H1 (cell line): Measurements from ENCODE around the gene POLA1. TPM values are rescaled to one million over a fixed set of nuclear protein-coding genes. Genes with fewer than 3 reads are reported as not detected.
A peak's percentile ranks its signal among the peaks of the same experiment; 100 is the strongest.

Source experiments
- CTCF ChIA-PET: fragments of 300-600 bp; sonication (Branson Sonifier 250); formaldehyde crosslinking; loops from one replicate; lab custom pipeline; 2021; ENCODE audit not compliant: partially characterized antibody; lab: Charles Lee
- POLR2A ChIA-PET: fragments of 300-600 bp; sonication (Branson Sonifier 250); formaldehyde crosslinking; loops from one replicate; lab custom pipeline; 2021; ENCODE audit warnings: inconsistent platforms; ENCODE audit not compliant: partially characterized antibody; lab: Charles Lee
- DNase-seq, 2 experiments: peaks; one replicate each; pipeline versions ENCODE4 v3.0.0 to v3.0.0-alpha.2; 2010 to 2022; ENCODE audit warnings: low spot score in 2 of 2, low read depth in 1 of 2, mixed read lengths in 1 of 2
- FAIRE-seq: peaks from 2 replicates; lab custom pipeline; 2011; peaks lifted over from hg19 to GRCh38; lab: Jason Lieb, UNC
- H2AFZ ChIP-seq: 2 replicates; pipeline ENCODE4 v1.8.1; 2012; ENCODE audit warnings: low read length, inconsistent platforms
- H2AK5ac ChIP-seq: 2 replicates; pipeline ENCODE4 v1.6.1; 2013; ENCODE audit warnings: low read depth, low read length
- H2BK120ac ChIP-seq: replicated peaks from 2 replicates; pipeline ENCODE3; 2013; ENCODE audit warnings: low read depth, low read length, inconsistent platforms
- H2BK12ac ChIP-seq: 2 replicates; pipeline ENCODE4 v1.6.1; 2013; ENCODE audit warnings: low read depth, low read length
- H2BK15ac ChIP-seq: 2 replicates; pipeline ENCODE4 v1.6.1; 2013; ENCODE audit warnings: low read length
- H2BK20ac ChIP-seq: 2 replicates; pipeline ENCODE4 v1.6.1; 2013; ENCODE audit warnings: low read length
- H2BK5ac ChIP-seq: 2 replicates; pipeline ENCODE4 v1.6.1; 2013; ENCODE audit warnings: low read depth, low read length
- H3K14ac ChIP-seq: 2 replicates; pipeline ENCODE4 v1.6.1; 2013; ENCODE audit warnings: inconsistent platforms; ENCODE audit not compliant: insufficient read length
- H3K18ac ChIP-seq: 2 replicates; pipeline ENCODE4 v1.6.1; 2013; ENCODE audit warnings: low read length; ENCODE audit errors: extremely low read depth
- H3K23ac ChIP-seq: 2 replicates; pipeline ENCODE4 v1.6.1; 2013; ENCODE audit warnings: inconsistent platforms; ENCODE audit not compliant: insufficient read length
- H3K23me2 ChIP-seq: 2 replicates; pipeline ENCODE4 v1.6.1; 2013; ENCODE audit warnings: low read depth, low read length
- H3K27ac ChIP-seq: 2 replicates; pipeline ENCODE4 v1.6.1; 2011; ENCODE audit warnings: low read depth, low read length, inconsistent platforms
- H3K27me3 ChIP-seq, 4 experiments: replicated peaks in 1 of 4; 1 replicate in 1 of 4; 2 replicates in 3 of 4; pipeline versions ENCODE4 v1.6.1 to v1.8.1; 2011 to 2013; ENCODE audit warnings: low read length in 3 of 4, mild to moderate bottlenecking in 3 of 4, inconsistent platforms in 2 of 4, mixed read lengths in 2 of 4, moderate library complexity in 1 of 4; ENCODE audit not compliant: control insufficient read depth in 3 of 4, insufficient read depth in 3 of 4; ENCODE audit errors: extremely low read depth in 1 of 4
- H3K36me3 ChIP-seq, 4 experiments: 2 replicates each; pipeline versions ENCODE4 v1.6.1 to v1.8.1; 2011 to 2013; ENCODE audit warnings: mild to moderate bottlenecking in 4 of 4, low read length in 3 of 4, moderate library complexity in 2 of 4, control low read depth in 1 of 4, inconsistent platforms in 1 of 4; ENCODE audit not compliant: insufficient read depth in 4 of 4, control insufficient read depth in 2 of 4
- H3K4ac ChIP-seq: replicated peaks from 2 replicates; pipeline ENCODE3; 2013; ENCODE audit warnings: low read length, low read depth, mixed read lengths, inconsistent platforms; ENCODE audit not compliant: insufficient read length
- H3K4me1 ChIP-seq, 4 experiments: replicated peaks in 1 of 4; 1 replicate in 1 of 4; 2 replicates in 3 of 4; pipeline versions ENCODE4 v1.6.1 to v1.8.1; 2011 to 2013; ENCODE audit warnings: low read length in 3 of 4, inconsistent platforms in 2 of 4, mixed read lengths in 1 of 4; ENCODE audit not compliant: insufficient read depth in 4 of 4, control insufficient read depth in 3 of 4
- H3K4me2 ChIP-seq, 2 experiments: 2 replicates each; pipeline versions ENCODE4 v1.6.1 to v1.8.1; 2011 to 2013; ENCODE audit warnings: low read depth in 2 of 2, low read length in 2 of 2, control low read depth in 1 of 2, inconsistent platforms in 1 of 2, mild to moderate bottlenecking in 1 of 2; ENCODE audit not compliant: insufficient read depth in 1 of 2
- H3K4me3 ChIP-seq, 4 experiments: fragments of 200-600, 300-600 bp in 1 of 4; sonication (generic), shearing (Covaris generic), sonication (Bioruptor Twin) in 1 of 4; 2 replicates each; pipeline versions ENCODE4 v1.5.1 to v1.8.1; 2011 to 2016; ENCODE audit warnings: low read length in 4 of 4, low read depth in 3 of 4, control low read depth in 2 of 4, inconsistent platforms in 2 of 4, mild to moderate bottlenecking in 2 of 4, mixed read lengths in 1 of 4, moderate library complexity in 1 of 4; ENCODE audit not compliant: insufficient read depth in 2 of 4; ENCODE audit errors: extremely low read depth in 1 of 4
- H3K56ac ChIP-seq: replicated peaks from 2 replicates; pipeline ENCODE3; 2013; ENCODE audit warnings: low read depth, mild to moderate bottlenecking, mixed read lengths, low read length, inconsistent platforms; ENCODE audit not compliant: insufficient read length
- H3K79me1 ChIP-seq: 2 replicates; pipeline ENCODE4 v1.6.1; 2013; ENCODE audit warnings: low read depth, low read length, control low read depth
- H3K79me2 ChIP-seq, 2 experiments: 2 replicates each; pipeline versions ENCODE4 v1.6.1 to v1.8.1; 2012 to 2013; ENCODE audit warnings: low read length in 2 of 2, mild to moderate bottlenecking in 2 of 2, inconsistent platforms in 1 of 2; ENCODE audit not compliant: insufficient read depth in 2 of 2, control insufficient read depth in 1 of 2
- H3K9ac ChIP-seq, 4 experiments: replicated peaks in 1 of 4; 1 replicate in 1 of 4; 2 replicates in 3 of 4; pipeline versions ENCODE4 v1.6.1 to v1.8.1; 2011 to 2013; ENCODE audit warnings: low read depth in 3 of 4, low read length in 3 of 4, control low read depth in 2 of 4, mild to moderate bottlenecking in 2 of 4, moderate library complexity in 2 of 4, inconsistent platforms in 1 of 4; ENCODE audit errors: extremely low read depth in 1 of 4
- H3K9me3 ChIP-seq, 2 experiments: 2 replicates each; pipeline versions ENCODE4 v1.6.1 to v1.8.1; 2012 to 2013; ENCODE audit warnings: mild to moderate bottlenecking in 2 of 2, moderate library complexity in 2 of 2, control low read depth in 1 of 2, inconsistent platforms in 1 of 2, low read depth in 1 of 2, low read length in 1 of 2, mixed read lengths in 1 of 2; ENCODE audit not compliant: insufficient read depth in 2 of 2
- H4K20me1 ChIP-seq, 2 experiments: replicated peaks in 1 of 2; 2 replicates each; pipeline versions ENCODE3 to v1.8.1; 2011 to 2013; ENCODE audit warnings: inconsistent platforms in 2 of 2, low read length in 2 of 2, mild to moderate bottlenecking in 1 of 2; ENCODE audit not compliant: insufficient read depth in 2 of 2, control insufficient read depth in 1 of 2
- H4K5ac ChIP-seq: 2 replicates; pipeline ENCODE4 v1.6.1; 2013; ENCODE audit warnings: low read length, low read depth, mixed read lengths, inconsistent platforms; ENCODE audit not compliant: insufficient read length
- H4K8ac ChIP-seq: 2 replicates; pipeline ENCODE4 v1.8.0; 2013; ENCODE audit warnings: mild to moderate bottlenecking, moderate library complexity, low read length, inconsistent platforms; ENCODE audit not compliant: insufficient read depth; ENCODE audit errors: extremely low read depth
- H4K91ac ChIP-seq: replicated peaks from 2 replicates; pipeline ENCODE3; 2013; ENCODE audit warnings: low read length, mixed read lengths, inconsistent platforms; ENCODE audit not compliant: insufficient read length
- ASH2L ChIP-seq: fragments of 200-600, 300-600 bp; sonication (generic); IDR thresholded peaks from one replicate; pipeline ENCODE4 v1.7.1; 2017; ENCODE audit warnings: low read length
- CTBP2 ChIP-seq: IDR thresholded peaks from 2 replicates; pipeline ENCODE4 v1.7.0; 2011; ENCODE audit warnings: borderline replicate concordance, mild to moderate bottlenecking, moderate library complexity, mixed read lengths, low read length; ENCODE audit not compliant: insufficient read depth, insufficient read length
- EZH2 ChIP-seq: fragments of 200-600 bp; sonication (generic); IDR thresholded peaks from 2 replicates; pipeline ENCODE4 v1.7.1; 2012; ENCODE audit warnings: low read depth, mild to moderate bottlenecking, moderate library complexity, low read length, inconsistent platforms; ENCODE audit not compliant: severe bottlenecking
- RNF2 ChIP-seq: fragments of 200-900, 300-1000 bp; sonication (generic); IDR thresholded peaks from 2 replicates; pipeline ENCODE4 v1.7.1; 2016; ENCODE audit warnings: borderline replicate concordance, low read depth, mild to moderate bottlenecking, antibody characterized with exemption, low read length; ENCODE audit not compliant: poor library complexity, severe bottlenecking; ENCODE audit errors: missing control alignments
- SIX5 ChIP-seq: IDR thresholded peaks from 2 replicates; pipeline ENCODE4 v1.6.1; 2011; ENCODE audit warnings: mild to moderate bottlenecking, low read depth, low read length
- SUZ12 ChIP-seq: fragments of 200-600 bp; sonication (generic); IDR thresholded peaks from 2 replicates; pipeline ENCODE4 v1.6.1; 2012; ENCODE audit warnings: mild to moderate bottlenecking, inconsistent platforms, low read length, moderate library complexity, mixed read lengths
- TEAD4 ChIP-seq: IDR thresholded peaks from 2 replicates; pipeline ENCODE4 v1.6.1; 2012; ENCODE audit warnings: low read depth, low read length, inconsistent platforms, mixed read lengths
- WGBS, 2 experiments: shearing (Covaris generic) in 1 of 2; methylation state at CpG; one replicate each; pipeline versions ENCODE4 v1.1.6 to v1.1.7; 2013 to 2015; ENCODE audit warnings: low lambda C conversion rate in 2 of 2, mixed read lengths in 2 of 2, inconsistent platforms in 1 of 2, low coverage in 1 of 2, missing lambda C conversion rate in 1 of 2; ENCODE audit not compliant: insufficient replicate concordance in 2 of 2, insufficient coverage in 1 of 2, insufficient read length in 1 of 2; ENCODE audit errors: extremely low coverage in 1 of 2, missing lambda C conversion rate in 1 of 2; 5-methylcytosine and 5-hydroxymethylcytosine counted together
- polyA plus RNA-seq, 7 experiments: library from polyadenylated mRNA; depleted of rRNA in 3 of 7; stranded (reverse) in 5 of 7; unstranded in 2 of 7; fragments of >200 nt in 5 of 7; fragments of 200-250 nt in 2 of 7; gene quantifications; 1 replicate in 5 of 7; 2 replicates in 1 of 7; 4 replicates in 1 of 7; pipeline versions ENCODE4 v1.2.1 to v1.2.3, GENCODE V29; 2011 to 2013; ENCODE audit warnings: missing spikeins in 2 of 7, mixed read lengths in 2 of 7
- total RNA-seq: library from RNA; stranded (reverse); fragmentation: NEBNext Ultra II Directional; extraction: Animal tissue kit (Norgen Biotek cat#: 25700); gene quantifications from 2 replicates; pipeline ENCODE4 v1.2.1, GENCODE V29; 2021
- TF ChIP-seq, protein P1 (sequence below): IDR thresholded peaks from 2 replicates; pipeline ENCODE4 v1.6.1; 2012; ENCODE audit warnings: inconsistent platforms

The POLA1 gene
- total and polyA plus RNA-seq, 2 of the 8 experiments (the other 6 are each of a cell fraction or from before 2014, with no cell fraction given), result 5.6 to 34.9 TPM

DNA sequence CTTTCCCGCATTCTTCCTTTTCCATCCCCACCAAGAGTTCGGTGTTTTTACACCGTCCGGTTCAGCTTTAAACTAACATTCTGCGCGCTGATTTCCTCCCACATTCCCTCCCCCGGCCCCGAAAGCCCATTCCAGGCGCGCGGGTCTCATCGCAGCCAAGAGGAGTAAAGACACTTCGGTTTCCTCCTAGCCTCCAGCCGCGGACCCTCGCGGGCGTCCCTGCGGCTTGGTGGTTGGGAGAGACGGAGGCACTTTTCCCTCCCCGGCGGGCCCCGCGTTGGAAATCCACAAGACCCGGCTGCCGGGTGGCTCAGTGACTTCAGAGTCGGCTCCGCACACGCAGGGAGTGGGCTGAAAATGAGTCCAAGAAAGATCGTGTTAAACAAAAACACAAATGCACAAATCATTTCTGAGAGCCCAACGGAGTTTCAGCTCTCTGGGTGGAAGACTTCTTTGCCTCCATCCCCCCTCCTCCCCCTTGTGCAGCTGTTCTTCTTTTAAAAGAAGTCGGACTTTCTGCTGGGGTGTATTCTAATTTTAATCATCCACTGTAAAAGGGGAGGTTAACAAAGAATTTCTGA is 324.0 kb downstream of the POLA1 start:
- Histone ChIP-seq H3K23me2 (peaks cover 10% of the 10 kb centered on the region; the same call in 1 of the 2 replicates), H3K4ac (no peak overlapping the region), H3K23ac (no peak overlapping the region), H2AFZ (no peak overlapping the region), H2BK120ac (no peak overlapping the region), H2BK15ac (no peak overlapping the region), H4K5ac (no peak overlapping the region), H3K27ac (no peak overlapping the region), H3K4me2 (peak overlapping the region; percentile 73 to 75), H3K79me2 (no peaks in the 10 kb centered on the region), H2BK12ac (no peak overlapping the region), H4K91ac (no peak overlapping the region), H3K27me3 (peaks cover 61 to 98% (median 88%) of the 10 kb centered on the region in 4 experiments), H2BK5ac (no peak overlapping the region), H3K36me3 (no peaks in the 10 kb centered on the region; a peak in 1 of 8 replicates), H3K18ac (no peak overlapping the region), H3K9me3 (no peaks in the 10 kb centered on the region), H2BK20ac (no peak overlapping the region), H3K4me1 (peaks cover 0 to 12% (median 8%) of the 10 kb centered on the region in 4 experiments; a peak in 6 of 7 replicates), H3K56ac (no peak overlapping the region), H3K4me3 (peak overlapping the region in 3 of 4 experiments; percentile 17 to 54 (median 25); a peak in 5 of 8 replicates), H4K20me1 (peaks cover 0 to 4% of the 10 kb centered on the region in 2 experiments), H3K79me1 (no peaks in the 10 kb centered on the region), H4K8ac (no peak overlapping the region; the same call in 1 of the 2 replicates), H3K14ac (no peak overlapping the region), H2AK5ac (no peak overlapping the region), H3K9ac (no peak overlapping the region)
- POLR2A ChIA-PET, result no interaction called here
- TF ChIP-seq SIX5 (no peak), ASH2L (peak; percentile 35), RNF2 (peak; percentile 72), EZH2 (peak; percentile 71), CTBP2 (peak; percentile 94), TEAD4 (no peak), SUZ12 (peak; percentile 70)
- TF ChIP-seq, protein P1, sequence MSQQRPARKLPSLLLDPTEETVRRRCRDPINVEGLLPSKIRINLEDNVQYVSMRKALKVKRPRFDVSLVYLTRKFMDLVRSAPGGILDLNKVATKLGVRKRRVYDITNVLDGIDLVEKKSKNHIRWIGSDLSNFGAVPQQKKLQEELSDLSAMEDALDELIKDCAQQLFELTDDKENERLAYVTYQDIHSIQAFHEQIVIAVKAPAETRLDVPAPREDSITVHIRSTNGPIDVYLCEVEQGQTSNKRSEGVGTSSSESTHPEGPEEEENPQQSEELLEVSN, result peak; percentile 71
- WGBS, 2 experiments, result 1% methylated on average over 31 of the region's 32 CpGs; no CpG with 5 or more reads in 1 of the 2 experiments
- FAIRE-seq, result no peak
- DNase-seq, result no peak
- CTCF ChIA-PET, result interaction anchor here (2.1 kb wide), 1 partner anchor 9 kb away, joined by 5 read pairs; no protein-coding TSS in a partner anchor
